GM08714 (cell line): Measurements from ENCODE around the gene CYGB.
"Not testable (repeated sequence)": the region's sequence is repeated elsewhere in the genome, so short reads cannot be mapped to it uniquely, and the experiment has no call there.

Source experiments
- H3K4me3 ChIP-seq: fragments of 200-500 bp; sonication (Bioruptor generic); 2 replicates; pipeline ENCODE4 v1.5.1; 2014; ENCODE audit warnings: mild to moderate bottlenecking, low read length, inconsistent platforms
- ZNF274 ChIP-seq: IDR thresholded peaks from 2 replicates; pipeline ENCODE4 v1.6.1; 2012; ENCODE audit warnings: mild to moderate bottlenecking, low read depth, low read length

Gene CYGB

GRCh38 chr17:76519048-76519966 lies 18.2 kb downstream of the CYGB start:
- no peak overlapping the region for H3K4me3 ChIP-seq
- TF ChIP-seq ZNF274 = no peak

DNA sequence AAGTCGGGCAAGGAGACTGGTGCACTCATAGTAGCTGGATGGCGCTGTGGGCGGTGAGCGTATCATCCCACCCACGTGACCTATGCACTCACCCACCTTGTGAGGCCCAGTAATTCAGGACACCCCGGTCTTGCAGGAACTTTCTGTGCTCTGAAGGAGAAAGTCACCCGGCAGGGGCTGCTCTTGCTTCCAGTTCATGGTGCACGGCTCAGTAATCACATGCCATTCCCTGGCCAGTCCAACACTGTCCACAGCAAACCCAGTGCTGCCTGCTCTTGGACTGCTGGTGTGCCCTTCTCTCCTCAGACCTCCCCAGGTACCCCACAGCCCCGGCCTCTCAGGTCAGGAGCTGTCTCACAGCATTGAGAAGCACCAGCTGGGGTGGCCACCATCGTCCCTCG lies 19.9 kb downstream of the CYGB start:
- TF ChIP-seq ZNF274 = no peak
- H3K4me3 ChIP-seq = no peak overlapping the region

DNA sequence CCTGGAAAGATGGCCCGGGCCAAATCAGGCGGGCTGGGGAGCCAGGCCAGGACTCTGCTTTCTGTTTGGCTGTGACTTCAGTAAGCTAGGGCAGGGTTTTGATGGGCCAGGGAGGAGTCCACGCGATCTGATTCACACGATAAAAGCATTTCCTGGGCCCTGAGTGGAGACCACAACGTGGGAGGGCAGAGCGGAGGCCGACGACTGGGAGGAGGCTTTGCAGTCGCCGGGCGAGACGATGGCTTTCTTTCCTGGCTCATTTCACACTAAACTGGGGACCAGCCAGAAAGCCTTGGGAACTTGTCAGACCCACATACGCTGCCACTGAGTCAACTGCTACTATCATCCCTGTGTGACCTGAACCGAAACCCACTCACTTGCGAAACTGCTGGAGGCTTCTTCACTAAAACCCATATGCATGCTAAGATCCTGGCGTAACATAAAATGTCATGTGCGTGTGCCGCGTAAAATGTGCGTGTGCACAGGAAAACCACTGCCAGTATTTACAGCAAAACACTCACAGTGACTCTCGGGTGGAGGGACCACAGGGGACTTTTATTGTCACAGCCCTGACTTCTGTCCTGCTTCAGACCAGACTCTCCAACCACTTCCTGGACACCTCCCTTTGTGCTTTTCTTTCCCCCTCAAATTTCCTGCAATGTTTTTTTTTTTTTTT lies 22.1 kb downstream of the CYGB start:
- TF ChIP-seq ZNF274 = no peak
- H3K4me3 ChIP-seq = no peak overlapping the region; the same call in 1 of the 2 replicates

DNA sequence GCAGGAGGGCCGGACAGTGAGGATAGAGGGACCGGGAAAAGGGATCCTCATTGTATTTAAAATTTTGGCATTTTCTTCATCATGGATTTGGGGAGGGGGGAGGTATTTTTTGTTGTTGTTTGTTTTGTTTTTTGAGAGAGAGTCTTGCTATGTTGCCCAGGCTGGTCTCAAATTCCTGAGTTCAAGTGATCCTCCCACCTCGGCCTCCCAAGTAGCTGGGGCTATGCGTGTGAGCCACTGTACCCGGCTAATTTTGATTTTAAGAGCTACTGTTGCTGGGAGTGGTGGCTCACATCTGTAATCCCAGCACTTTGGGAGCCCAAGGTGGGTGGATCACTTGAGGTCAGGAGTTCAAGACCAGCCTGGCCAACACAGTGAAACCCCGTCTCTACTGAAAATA lies 23.2 kb downstream of the CYGB start:
- H3K4me3 ChIP-seq = not testable (repeated sequence)

DNA sequence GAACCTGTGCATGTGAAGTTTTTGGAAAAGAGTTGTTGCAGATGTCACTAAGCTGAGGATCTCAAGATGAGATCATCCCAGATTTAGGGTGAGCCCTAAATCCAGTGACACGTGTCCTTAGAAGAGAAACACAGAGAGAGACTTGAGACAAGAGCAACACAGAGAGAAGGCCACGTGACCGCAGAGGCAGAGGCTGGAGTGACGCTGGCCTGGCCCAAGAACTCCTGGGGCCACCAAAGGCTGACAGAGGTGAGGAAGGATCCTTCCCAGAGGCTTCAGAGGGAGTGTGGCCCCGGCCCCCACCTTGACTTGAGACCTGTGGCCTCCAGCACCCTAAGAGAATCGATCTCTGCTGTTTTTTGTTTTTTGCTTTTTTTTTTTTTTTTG lies 24.2 kb downstream of the CYGB start:
- no peak for TF ChIP-seq ZNF274
- H3K4me3 ChIP-seq = no peak overlapping the region

- H3K4me3 ChIP-seq = no peak overlapping the region
- no peak for TF ChIP-seq ZNF274
Measured at GRCh38 chr17:76512366-76513305, 24.9 kb downstream of the CYGB start.

GRCh38 chr17:76511668-76512365 lies 25.7 kb downstream of the CYGB start:
- no peak for TF ChIP-seq ZNF274
- H3K4me3 ChIP-seq = no peak overlapping the region

- no peak overlapping the region for H3K4me3 ChIP-seq
- no peak for TF ChIP-seq ZNF274
Measured at GRCh38 chr17:76510831-76511244, 26.7 kb downstream of the CYGB start.

- H3K4me3 ChIP-seq = not testable (repeated sequence)
Measured at GRCh38 chr17:76508472-76509063, 28.9 kb downstream of the CYGB start.

DNA sequence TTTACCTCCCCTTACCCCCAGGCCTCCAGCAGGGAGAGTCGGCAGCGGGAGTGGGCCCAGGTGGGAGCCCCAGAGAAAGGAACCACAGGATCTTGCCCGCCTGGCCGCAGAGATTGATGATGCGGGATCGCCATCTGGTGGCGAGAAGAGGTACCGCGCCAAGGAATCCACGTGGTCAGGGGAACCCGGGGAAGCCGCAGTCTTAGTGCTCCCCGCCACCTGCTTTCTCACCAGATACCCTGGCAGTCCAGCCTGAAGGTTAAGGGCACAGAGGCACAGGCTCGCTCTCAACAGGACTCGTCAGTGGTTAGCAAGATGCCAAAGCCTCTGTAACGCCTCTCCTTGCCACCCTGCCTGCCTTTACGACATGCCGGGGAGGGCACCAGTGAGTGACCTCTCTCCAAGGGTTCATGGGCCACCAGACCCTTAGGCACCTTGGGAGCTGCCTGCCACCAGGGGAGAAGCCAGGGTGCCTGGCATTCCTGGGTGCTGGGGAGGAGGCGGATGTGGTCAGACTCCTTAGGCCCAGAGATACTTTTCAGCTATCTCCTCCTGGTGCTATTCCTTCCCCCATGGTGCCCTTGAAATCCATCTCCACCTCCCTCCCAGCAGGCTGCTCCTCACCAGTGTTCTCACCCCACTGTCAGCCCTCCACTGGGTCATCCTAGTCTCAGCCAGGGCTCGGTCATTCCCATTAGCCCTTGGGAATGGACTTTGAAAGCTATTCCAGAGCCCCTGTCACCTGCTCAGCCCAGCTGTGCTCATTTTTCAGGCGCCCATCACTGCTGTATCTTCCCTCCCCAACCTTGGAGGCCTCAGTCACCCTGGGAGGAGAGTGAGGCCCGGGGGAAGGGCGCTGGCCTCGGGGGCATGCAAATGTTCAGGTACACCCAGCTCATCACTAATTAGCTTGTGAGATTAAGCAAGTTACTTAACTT lies 30.8 kb downstream of the CYGB start:
- TF ChIP-seq ZNF274 = no peak
- no peak overlapping the region for H3K4me3 ChIP-seq

DNA sequence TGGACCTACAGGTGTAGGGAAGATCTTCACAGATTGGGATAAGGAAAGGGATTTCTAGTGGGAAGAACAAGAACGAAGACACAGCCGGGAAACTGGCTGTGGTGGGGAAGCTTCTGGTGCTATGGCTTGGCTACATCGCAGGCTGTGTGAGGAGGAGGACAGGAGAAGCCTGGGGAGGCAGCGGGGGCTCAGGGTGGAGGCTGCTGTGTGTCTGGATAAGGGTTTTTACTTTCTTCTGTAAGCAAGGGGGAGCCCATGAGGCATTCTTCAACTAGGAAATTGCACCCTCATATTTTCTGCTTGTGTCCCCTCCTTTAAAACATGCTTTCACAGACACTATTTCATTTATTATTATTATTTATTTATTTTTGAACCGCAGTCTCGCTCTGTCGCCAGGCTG lies 33.4 kb downstream of the CYGB start:
- H3K4me3 ChIP-seq = no peak overlapping the region

DNA sequence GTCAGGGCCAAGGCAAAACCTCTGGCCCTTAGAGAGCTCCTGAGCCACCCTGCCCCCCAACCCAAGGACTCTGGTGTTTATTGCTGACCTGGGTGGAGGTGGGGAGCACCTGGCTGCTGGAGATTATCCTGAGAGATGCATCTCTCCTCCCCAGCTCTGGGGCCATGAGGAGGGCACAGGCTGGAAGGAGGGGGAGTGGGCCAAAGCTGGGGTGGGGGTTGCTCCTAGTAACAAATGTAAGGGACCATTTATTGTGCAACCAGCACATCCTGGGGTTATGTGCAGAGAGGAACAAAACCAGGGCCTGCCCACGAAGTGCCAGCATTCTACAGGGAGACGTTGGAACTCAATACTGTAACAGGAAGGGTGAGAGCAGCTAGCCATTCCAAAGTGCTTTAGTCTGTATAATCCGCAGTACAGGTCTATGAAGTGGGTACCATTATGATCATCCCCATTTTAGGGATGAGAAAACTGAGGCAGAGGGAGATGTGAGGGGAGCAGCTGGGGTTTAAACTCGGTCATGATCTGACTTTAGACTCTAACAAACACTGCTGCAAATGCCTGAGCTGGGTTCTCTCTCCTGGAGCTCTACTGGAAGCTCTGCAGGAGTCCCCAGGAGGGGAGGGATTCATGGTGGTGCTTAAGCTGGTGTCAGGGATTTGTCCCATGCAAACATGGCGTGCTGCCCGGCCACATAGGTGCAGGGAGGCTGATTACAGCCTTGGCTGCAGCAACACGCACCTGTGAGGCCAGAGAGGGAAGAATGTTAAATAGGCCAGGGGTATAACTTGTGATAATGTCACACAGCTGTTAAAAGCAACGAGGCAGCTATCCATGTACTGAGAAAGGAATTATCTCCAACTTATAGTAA lies 34.9 kb downstream of the CYGB start:
- no peak overlapping the region for H3K4me3 ChIP-seq

More for the DNA sequence above, 33.4 kb downstream of the CYGB start:
- TF ChIP-seq ZNF274 = no peak

More for the DNA sequence above, 34.9 kb downstream of the CYGB start:
- TF ChIP-seq ZNF274 = no peak
